Endothelial cell (in vitro differentiated cells): Measurements from ENCODE around the gene HHIPL1. TPM values are rescaled to one million over a fixed set of nuclear protein-coding genes. Genes with fewer than 3 reads are reported as not detected.
A peak's percentile ranks its signal among the peaks of the same experiment; 100 is the strongest.

ENCODE experiments used
- DNase-seq: peaks from one replicate; pipeline ENCODE4 v3.0.0; 2021; ENCODE audit warnings: low spot score
- H3K27ac Mint-ChIP-seq: one replicate; pipeline ENCODE4 v1.8.0; 2021; ENCODE audit warnings: mixed read lengths, inconsistent platforms; ENCODE audit not compliant: unreplicated experiment
- H3K27me3 Mint-ChIP-seq: one replicate; pipeline ENCODE4 v1.8.0; 2021; ENCODE audit warnings: mild to moderate bottlenecking, moderate library complexity, mixed read lengths, inconsistent platforms; ENCODE audit not compliant: unreplicated experiment
- H3K36me3 Mint-ChIP-seq: one replicate; pipeline ENCODE4 v1.8.0; 2021; ENCODE audit warnings: mild to moderate bottlenecking, low read depth, mixed read lengths, inconsistent platforms; ENCODE audit not compliant: unreplicated experiment
- H3K4me1 Mint-ChIP-seq: one replicate; pipeline ENCODE4 v1.8.0; 2021; ENCODE audit warnings: mild to moderate bottlenecking, mixed read lengths, inconsistent platforms; ENCODE audit not compliant: unreplicated experiment
- H3K4me3 Mint-ChIP-seq: one replicate; pipeline ENCODE4 v1.8.0; 2021; ENCODE audit warnings: mild to moderate bottlenecking, mixed read lengths, inconsistent platforms; ENCODE audit not compliant: unreplicated experiment
- H3K9me3 Mint-ChIP-seq: one replicate; pipeline ENCODE4 v1.8.0; 2021; ENCODE audit warnings: mixed read lengths, inconsistent platforms; ENCODE audit not compliant: unreplicated experiment
- total RNA-seq: library from RNA; stranded (reverse); fragmentation: NEBNext Ultra II Directional; extraction: Animal tissue kit (Norgen Biotek cat#: 25700); gene quantifications from one replicate; pipeline ENCODE4 v1.2.1, GENCODE V29; 2021; ENCODE audit not compliant: unreplicated experiment
- TF ChIP-seq, protein P1 (sequence below): fragments of 200-600 bp; sonication (generic); IDR thresholded peaks from one replicate; pipeline ENCODE4 v1.5.0; 2021; ENCODE audit warnings: antibody characterized with exemption; ENCODE audit not compliant: unreplicated experiment

HHIPL1 gene
- total RNA-seq, 1 donor from 2014 or later = 15.1 TPM

DNA sequence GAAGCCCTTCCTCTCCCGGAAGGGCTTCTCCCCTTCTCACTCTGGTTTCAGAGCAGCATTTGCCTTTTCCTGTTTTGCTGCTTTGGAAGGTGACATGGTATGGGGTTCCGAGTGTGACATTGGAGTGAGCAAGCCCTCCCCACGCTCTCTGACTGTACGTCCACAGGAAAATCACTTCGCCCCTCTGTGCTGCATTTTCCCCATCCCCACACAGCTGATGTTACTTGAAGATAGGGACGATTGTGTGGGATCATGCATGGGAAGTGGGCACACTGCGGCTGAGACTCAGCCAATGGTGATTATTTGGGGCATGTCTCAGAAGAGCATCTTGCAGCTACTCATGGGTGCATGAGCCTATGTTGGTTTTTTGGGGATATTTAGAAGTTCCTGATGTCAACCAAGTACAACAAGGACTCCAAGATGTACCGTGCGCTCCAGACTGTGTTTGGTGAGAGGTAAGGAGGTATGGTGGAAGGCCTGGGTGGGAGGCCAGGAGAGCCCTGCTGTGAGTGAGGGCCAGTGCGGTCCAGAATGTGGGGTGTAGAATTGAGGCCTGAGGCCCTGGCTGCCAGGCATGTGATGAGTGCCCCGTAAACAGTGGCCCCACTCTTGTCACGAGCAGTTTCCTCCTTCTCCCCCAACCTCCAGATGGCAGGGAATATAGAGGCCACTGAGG is 54.3 kb downstream of the HHIPL1 start:
- Mint-ChIP-seq H3K9me3 (peaks cover 4% of the 10 kb centered on the region), H3K27ac (no peak overlapping the region), H3K36me3 (peaks cover 14% of the 10 kb centered on the region), H3K4me3 (no peak overlapping the region), H3K4me1 (peaks cover 14% of the 10 kb centered on the region), H3K27me3 (peaks cover 2% of the 10 kb centered on the region)
- DNase-seq = no peak
- TF ChIP-seq, protein P1, sequence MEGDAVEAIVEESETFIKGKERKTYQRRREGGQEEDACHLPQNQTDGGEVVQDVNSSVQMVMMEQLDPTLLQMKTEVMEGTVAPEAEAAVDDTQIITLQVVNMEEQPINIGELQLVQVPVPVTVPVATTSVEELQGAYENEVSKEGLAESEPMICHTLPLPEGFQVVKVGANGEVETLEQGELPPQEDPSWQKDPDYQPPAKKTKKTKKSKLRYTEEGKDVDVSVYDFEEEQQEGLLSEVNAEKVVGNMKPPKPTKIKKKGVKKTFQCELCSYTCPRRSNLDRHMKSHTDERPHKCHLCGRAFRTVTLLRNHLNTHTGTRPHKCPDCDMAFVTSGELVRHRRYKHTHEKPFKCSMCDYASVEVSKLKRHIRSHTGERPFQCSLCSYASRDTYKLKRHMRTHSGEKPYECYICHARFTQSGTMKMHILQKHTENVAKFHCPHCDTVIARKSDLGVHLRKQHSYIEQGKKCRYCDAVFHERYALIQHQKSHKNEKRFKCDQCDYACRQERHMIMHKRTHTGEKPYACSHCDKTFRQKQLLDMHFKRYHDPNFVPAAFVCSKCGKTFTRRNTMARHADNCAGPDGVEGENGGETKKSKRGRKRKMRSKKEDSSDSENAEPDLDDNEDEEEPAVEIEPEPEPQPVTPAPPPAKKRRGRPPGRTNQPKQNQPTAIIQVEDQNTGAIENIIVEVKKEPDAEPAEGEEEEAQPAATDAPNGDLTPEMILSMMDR = no peak

DNA sequence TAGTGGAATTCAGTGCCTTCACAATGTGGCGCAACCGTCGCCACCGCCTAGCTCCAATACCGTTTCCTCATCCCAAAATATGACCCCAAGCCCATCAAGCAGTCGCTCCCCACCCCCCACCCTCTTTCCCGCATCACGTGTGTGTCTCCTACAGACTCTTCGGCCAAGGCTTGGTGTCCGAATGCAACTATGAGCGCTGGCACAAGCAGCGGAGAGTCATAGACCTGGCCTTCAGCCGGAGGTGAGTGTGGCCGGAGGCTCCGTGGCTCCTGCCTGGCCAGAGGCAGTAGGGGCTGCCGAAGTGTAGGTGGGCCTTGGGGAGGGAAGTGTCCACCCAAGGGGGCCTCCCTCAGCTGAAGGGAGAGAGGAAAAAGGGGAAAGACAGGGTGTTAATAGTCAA is 54.9 kb downstream of the HHIPL1 start:
- Mint-ChIP-seq H3K27ac (peak overlapping the region; percentile 28), H3K27me3 (peaks cover 2% of the 10 kb centered on the region), H3K36me3 (peaks cover 17% of the 10 kb centered on the region), H3K4me1 (peaks cover 14% of the 10 kb centered on the region), H3K9me3 (peaks cover 4% of the 10 kb centered on the region), H3K4me3 (no peak overlapping the region)
- TF ChIP-seq, protein P1 = no peak
- DNase-seq = no peak

DNA sequence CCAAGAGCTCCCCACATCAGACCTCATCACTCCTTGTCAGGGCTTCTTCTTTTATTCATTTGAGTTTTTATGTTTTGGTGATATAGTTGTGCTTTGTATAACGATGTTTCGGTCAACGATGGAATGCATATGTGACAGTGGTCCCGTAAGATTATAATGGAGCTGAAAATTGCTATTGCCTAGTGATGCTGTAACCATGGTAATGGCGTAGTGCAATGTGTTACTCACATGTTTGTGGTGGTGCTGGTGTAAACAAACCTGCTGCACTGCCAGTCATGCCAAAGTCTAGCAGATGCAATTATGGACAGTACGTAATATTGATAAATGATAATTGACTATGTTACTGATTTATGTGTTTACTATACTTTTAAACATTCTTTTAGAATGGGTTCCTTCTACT is 55.5 kb downstream of the HHIPL1 start:
- no peak for DNase-seq
- Mint-ChIP-seq H3K27ac (no peak overlapping the region), H3K27me3 (peaks cover 2% of the 10 kb centered on the region), H3K4me1 (peaks cover 14% of the 10 kb centered on the region), H3K4me3 (no peak overlapping the region), H3K36me3 (peaks cover 17% of the 10 kb centered on the region), H3K9me3 (peaks cover 4% of the 10 kb centered on the region)
- TF ChIP-seq, protein P1 = no peak

DNA sequence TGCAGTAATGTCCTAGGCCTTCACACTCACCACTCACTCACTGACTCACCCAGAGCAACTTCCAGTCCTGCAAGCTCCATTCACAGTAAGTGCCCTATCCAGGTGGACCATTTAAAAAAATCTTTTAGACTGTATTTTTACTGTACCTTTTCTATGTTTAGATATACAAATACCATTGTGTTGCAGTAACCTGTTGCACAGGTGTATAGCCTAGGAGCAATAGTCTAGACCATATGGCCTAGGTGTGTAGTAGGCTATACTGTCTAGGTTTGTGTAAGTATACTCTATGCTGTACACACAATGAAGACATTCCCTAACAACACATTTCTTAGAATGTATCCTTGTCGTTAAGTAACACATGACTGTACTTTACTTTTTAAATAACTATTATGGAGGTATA is 56.3 kb downstream of the HHIPL1 start:
- Mint-ChIP-seq H3K36me3 (peaks cover 17% of the 10 kb centered on the region), H3K9me3 (peaks cover 4% of the 10 kb centered on the region), H3K27ac (no peak overlapping the region), H3K27me3 (peaks cover 2% of the 10 kb centered on the region), H3K4me3 (no peak overlapping the region), H3K4me1 (peaks cover 14% of the 10 kb centered on the region)
- TF ChIP-seq, protein P1 = no peak
- no peak for DNase-seq

DNA sequence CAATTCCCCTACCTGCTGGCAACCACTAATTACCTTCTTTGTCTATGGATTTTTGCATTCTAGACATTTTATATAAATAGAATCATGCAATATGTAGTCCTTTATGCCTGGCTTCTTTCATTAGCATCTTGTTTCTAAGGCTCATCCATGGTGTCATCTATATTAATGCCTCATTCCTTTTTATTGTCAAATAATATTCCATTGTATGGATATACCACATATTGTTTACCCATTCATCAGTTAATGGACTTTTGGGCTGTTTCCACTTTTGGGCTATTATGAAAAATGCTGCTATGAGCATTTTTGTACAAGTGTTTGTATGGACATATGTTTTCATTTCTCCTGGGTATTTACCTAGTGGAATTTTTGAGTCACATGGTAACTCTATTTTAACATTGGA is 57.2 kb downstream of the HHIPL1 start:
- H3K27me3 Mint-ChIP-seq = peaks cover 2% of the 10 kb centered on the region
- no peak overlapping the region for H3K4me3 Mint-ChIP-seq
- no peak overlapping the region for H3K27ac Mint-ChIP-seq
- DNase-seq = no peak
- TF ChIP-seq, protein P1 = no peak
- peaks cover 4% of the 10 kb centered on the region for H3K9me3 Mint-ChIP-seq
- peaks cover 14% of the 10 kb centered on the region for H3K4me1 Mint-ChIP-seq
- peaks cover 17% of the 10 kb centered on the region for H3K36me3 Mint-ChIP-seq
